Left kidney (tissue), 2 donors: ENCODE results near the gene CKMT1B. TPM values are rescaled to one million over a fixed set of nuclear protein-coding genes. Genes with fewer than 3 reads are reported as not detected.
"Not testable (repeated sequence)": the region's sequence is repeated elsewhere in the genome, so short reads cannot be mapped to it uniquely, and the experiment has no call there.

Source experiments
- DNase-seq: peaks from one replicate; pipeline ENCODE4 v3.0.0-alpha.2; 2013
- polyA plus RNA-seq: library from polyadenylated mRNA; unstranded; fragments of 120-200 nt; gene quantifications from one replicate; pipeline ENCODE4 v1.2.1, GENCODE V29; 2013; ENCODE audit not compliant: insufficient read length

CKMT1B gene
- polyA plus RNA-seq, 1 donor: 3.4 TPM

DNA sequence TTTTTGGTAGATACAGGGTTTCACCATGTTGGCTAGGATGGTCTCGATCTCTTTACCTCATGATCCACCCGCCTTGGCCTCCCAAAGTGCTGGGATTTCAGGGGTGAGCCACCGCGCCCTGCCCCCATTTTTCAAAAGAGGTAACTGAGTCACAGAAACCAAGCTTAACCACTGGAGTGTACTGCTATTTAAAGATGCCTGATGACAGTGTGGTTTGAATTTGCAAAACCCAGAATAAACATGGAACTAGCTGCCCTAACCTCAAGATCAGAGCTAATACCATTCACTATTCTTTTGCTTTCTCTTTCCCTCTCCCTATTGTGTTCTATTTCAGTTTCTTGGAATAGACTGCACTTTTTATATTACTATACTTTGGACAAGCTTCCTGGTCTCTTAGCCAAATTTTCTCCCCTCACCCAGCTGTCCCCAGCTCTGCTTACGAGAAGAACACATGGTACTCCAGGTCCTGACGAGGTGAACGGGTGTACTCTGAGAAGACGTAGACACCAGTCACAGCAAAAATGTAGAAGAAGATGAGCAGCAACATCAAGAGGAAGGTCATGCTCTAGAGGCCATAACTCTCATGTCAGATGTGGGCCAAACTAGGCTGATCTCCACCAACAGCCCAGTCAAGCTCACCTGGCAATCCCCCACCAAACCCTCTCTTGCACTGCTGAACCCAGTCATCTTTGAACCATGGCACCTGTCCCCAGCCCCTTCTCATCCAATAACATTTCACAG, 44.8 kb downstream of the CKMT1B start:
- DNase-seq: not testable (repeated sequence)

Other genes starting within 250 kb of the CKMT1B start
- gene ZSCAN29, start 223.0 kb upstream of the CKMT1B start, polyA plus RNA-seq: 36.0 TPM
- 29.7 TPM for gene TUBGCP4, start 222.9 kb upstream of the CKMT1B start, polyA plus RNA-seq
- gene TP53BP1, start 100.9 kb upstream of the CKMT1B start, polyA plus RNA-seq: 110 TPM
- gene MAP1A, start 76.4 kb upstream of the CKMT1B start, polyA plus RNA-seq: 9.3 TPM
- gene PPIP5K1, start 3.8 kb upstream of the CKMT1B start, polyA plus RNA-seq: 37.2 TPM
- 1.8 TPM for gene STRC, start 24.8 kb downstream of the CKMT1B start, polyA plus RNA-seq
- 11.9 TPM for gene CATSPER2, start 54.8 kb downstream of the CKMT1B start, polyA plus RNA-seq
- 2.5 TPM for gene CKMT1A, start 99.8 kb downstream of the CKMT1B start, polyA plus RNA-seq
- gene PDIA3, start 152.4 kb downstream of the CKMT1B start, polyA plus RNA-seq: 569 TPM
- 4.6 TPM for gene ELL3, start 182.9 kb downstream of the CKMT1B start, polyA plus RNA-seq
- gene SERF2, start 198.3 kb downstream of the CKMT1B start, polyA plus RNA-seq: 529 TPM
- not detected for gene SERINC4, start 206.2 kb downstream of the CKMT1B start, polyA plus RNA-seq
- gene HYPK, start 206.6 kb downstream of the CKMT1B start, polyA plus RNA-seq: 21.6 TPM
- gene MFAP1, start 230.7 kb downstream of the CKMT1B start, polyA plus RNA-seq: 65.8 TPM
- gene WDR76, start 233.0 kb downstream of the CKMT1B start, polyA plus RNA-seq: 20.4 TPM